Measurements from ENCODE around the gene MRPL18.

DNA sequence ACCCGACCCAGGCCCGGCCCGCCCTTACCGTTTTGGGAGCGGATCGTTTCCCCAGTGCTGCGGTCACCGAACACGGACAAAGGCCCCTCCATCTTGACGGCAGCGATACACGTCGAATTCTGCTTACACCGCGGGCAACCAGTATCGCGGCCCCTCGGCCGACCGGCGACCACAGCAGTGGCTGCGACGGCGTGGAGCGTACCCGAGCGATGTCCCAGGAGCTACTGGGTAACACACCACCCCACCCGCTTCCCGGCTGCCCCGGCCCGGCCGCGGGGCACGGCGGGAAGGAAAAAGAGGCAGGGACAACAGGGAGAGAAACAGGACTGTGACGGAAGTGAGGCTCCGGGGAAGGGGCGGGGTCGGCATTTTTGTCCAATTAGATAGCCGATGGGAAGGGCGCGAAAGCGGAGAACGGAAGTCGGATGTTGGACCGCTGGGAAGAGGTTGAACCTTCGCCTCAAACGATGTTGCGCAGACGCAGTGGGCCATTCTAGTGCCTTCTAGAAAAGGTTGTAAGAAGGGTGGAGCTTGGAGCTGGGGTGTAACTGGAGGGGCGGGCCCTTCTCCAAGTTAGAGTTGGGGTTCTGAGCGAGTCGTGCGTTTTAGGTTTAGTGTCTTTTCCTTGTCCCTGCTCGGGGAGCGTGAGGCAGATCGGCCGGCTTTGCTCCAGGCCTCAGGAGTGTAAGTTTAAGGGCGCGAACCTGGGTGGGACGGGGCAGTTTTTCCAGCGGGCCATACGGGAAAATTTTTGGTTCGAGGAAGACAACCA lies 704 bp upstream of the MRPL18 start, which contains the start of gene TCP1:
- no peak for TF ChIP-seq EZH2 (optimal IDR thresholded peaks at IDR 0.05; ENCODE audit: low read depth, low read length)
- TF ChIP-seq, protein P1, sequence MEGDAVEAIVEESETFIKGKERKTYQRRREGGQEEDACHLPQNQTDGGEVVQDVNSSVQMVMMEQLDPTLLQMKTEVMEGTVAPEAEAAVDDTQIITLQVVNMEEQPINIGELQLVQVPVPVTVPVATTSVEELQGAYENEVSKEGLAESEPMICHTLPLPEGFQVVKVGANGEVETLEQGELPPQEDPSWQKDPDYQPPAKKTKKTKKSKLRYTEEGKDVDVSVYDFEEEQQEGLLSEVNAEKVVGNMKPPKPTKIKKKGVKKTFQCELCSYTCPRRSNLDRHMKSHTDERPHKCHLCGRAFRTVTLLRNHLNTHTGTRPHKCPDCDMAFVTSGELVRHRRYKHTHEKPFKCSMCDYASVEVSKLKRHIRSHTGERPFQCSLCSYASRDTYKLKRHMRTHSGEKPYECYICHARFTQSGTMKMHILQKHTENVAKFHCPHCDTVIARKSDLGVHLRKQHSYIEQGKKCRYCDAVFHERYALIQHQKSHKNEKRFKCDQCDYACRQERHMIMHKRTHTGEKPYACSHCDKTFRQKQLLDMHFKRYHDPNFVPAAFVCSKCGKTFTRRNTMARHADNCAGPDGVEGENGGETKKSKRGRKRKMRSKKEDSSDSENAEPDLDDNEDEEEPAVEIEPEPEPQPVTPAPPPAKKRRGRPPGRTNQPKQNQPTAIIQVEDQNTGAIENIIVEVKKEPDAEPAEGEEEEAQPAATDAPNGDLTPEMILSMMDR (IDR thresholded peaks at IDR 0.05; ENCODE audit: low read length), result no peak

Measured in MM.1S (cell line).